ENCODE data around the gene SMCO4.

The SMCO4 gene

GRCh38 chr11:93563857-93564256 lies 20.7 kb upstream of the SMCO4 start:
- no peak overlapping the region for H3K18ac ChIP-seq (ENCODE audit: low read length)
- no peaks in the 10 kb centered on the region for H3K79me1 ChIP-seq (ENCODE audit: low read length)
- no peak overlapping the region for H3K9ac ChIP-seq (ENCODE audit: low read length)
- no peak overlapping the region for H2AFZ ChIP-seq (ENCODE audit: insufficient read depth, low read length, poor library complexity)
- H3K79me2 ChIP-seq (ENCODE audit: control insufficient read depth, insufficient read depth, low read length, poor library complexity): no peaks in the 10 kb centered on the region
- H3K4me2 ChIP-seq (ENCODE audit: low read length): no peak overlapping the region
- no peak overlapping the region for H4K12ac ChIP-seq (ENCODE audit: low read depth, low read length)
- no peak overlapping the region for H3K4me3 ChIP-seq (ENCODE audit: low read depth, low read length)
- H2BK5ac ChIP-seq (ENCODE audit: low read depth, low read length, poor library complexity): no peak overlapping the region
- H2BK12ac ChIP-seq (ENCODE audit: low read length): no peak overlapping the region
- no peak overlapping the region for H4K91ac ChIP-seq (ENCODE audit: low read depth, low read length)
- H2BK120ac ChIP-seq (ENCODE audit: insufficient read depth, low read length, poor library complexity): no peak overlapping the region
- H3K4me1 ChIP-seq (ENCODE audit: control insufficient read depth in 1 of 2, insufficient read depth in 2 of 2, low read length in 2 of 2): no peaks in the 10 kb centered on the region
- no peak overlapping the region for H3K27ac ChIP-seq (ENCODE audit: low read depth, low read length)
- no peaks in the 10 kb centered on the region for H3K9me3 ChIP-seq (ENCODE audit: insufficient read depth, low read depth, low read length)
- H3K36me3 ChIP-seq (ENCODE audit: control insufficient read depth in 1 of 2, insufficient read depth in 2 of 2, low read length in 2 of 2): no peaks in the 10 kb centered on the region
- H3K4ac ChIP-seq (ENCODE audit: low read depth, low read length): no peak overlapping the region
- no peak for DNase-seq
- no peaks in the 10 kb centered on the region for H3K27me3 ChIP-seq (ENCODE audit: insufficient read depth, low read length)
- H3K14ac ChIP-seq (ENCODE audit: low read length): no peak overlapping the region
- no peak overlapping the region for H4K8ac ChIP-seq (ENCODE audit: low read depth, low read length)
- H3K23ac ChIP-seq (ENCODE audit: low read length): no peak overlapping the region
- H2AK5ac ChIP-seq (ENCODE audit: low read length): no peak overlapping the region

GRCh38 chr11:93560199-93560932 lies 17.2 kb upstream of the SMCO4 start:
- no peak overlapping the region for H2BK120ac ChIP-seq (ENCODE audit: insufficient read depth, low read length, poor library complexity)
- no peak overlapping the region for H4K12ac ChIP-seq (ENCODE audit: low read depth, low read length)
- H3K27ac ChIP-seq (ENCODE audit: low read depth, low read length): no peak overlapping the region
- H3K79me1 ChIP-seq (ENCODE audit: low read length): no peaks in the 10 kb centered on the region
- H2AFZ ChIP-seq (ENCODE audit: insufficient read depth, low read length, poor library complexity): no peak overlapping the region
- H2BK5ac ChIP-seq (ENCODE audit: low read depth, low read length, poor library complexity): no peak overlapping the region
- no peak overlapping the region for H3K18ac ChIP-seq (ENCODE audit: low read length)
- H2AK5ac ChIP-seq (ENCODE audit: low read length): no peak overlapping the region
- no peaks in the 10 kb centered on the region for H3K27me3 ChIP-seq (ENCODE audit: insufficient read depth, low read length)
- H3K14ac ChIP-seq (ENCODE audit: low read length): no peak overlapping the region
- H3K4ac ChIP-seq (ENCODE audit: low read depth, low read length): no peak overlapping the region
- no peak overlapping the region for H3K23ac ChIP-seq (ENCODE audit: low read length)
- no CpG with 5 or more reads among the region's 3 CpGs for WGBS (ENCODE audit: extremely low coverage, insufficient coverage, insufficient read length)
- no peak overlapping the region for H4K8ac ChIP-seq (ENCODE audit: low read depth, low read length)
- no peaks in the 10 kb centered on the region for H3K79me2 ChIP-seq (ENCODE audit: control insufficient read depth, insufficient read depth, low read length, poor library complexity)
- H3K4me2 ChIP-seq (ENCODE audit: low read length): no peak overlapping the region
- H3K9ac ChIP-seq (ENCODE audit: low read length): no peak overlapping the region
- H3K9me3 ChIP-seq (ENCODE audit: insufficient read depth, low read depth, low read length): no peaks in the 10 kb centered on the region
- H3K4me3 ChIP-seq (ENCODE audit: low read depth, low read length): no peak overlapping the region
- H3K36me3 ChIP-seq (ENCODE audit: control insufficient read depth in 1 of 2, insufficient read depth in 2 of 2, low read length in 2 of 2): no peaks in the 10 kb centered on the region
- H4K91ac ChIP-seq (ENCODE audit: low read depth, low read length): no peak overlapping the region
- DNase-seq: no peak
- no peak overlapping the region for H2BK12ac ChIP-seq (ENCODE audit: low read length)
- H3K4me1 ChIP-seq (ENCODE audit: control insufficient read depth in 1 of 2, insufficient read depth in 2 of 2, low read length in 2 of 2): no peaks in the 10 kb centered on the region

GRCh38 chr11:93559681-93560080 lies 16.5 kb upstream of the SMCO4 start:
- no peak overlapping the region for H2AFZ ChIP-seq (ENCODE audit: insufficient read depth, low read length, poor library complexity)

GRCh38 chr11:93552874-93553273 lies 9.7 kb upstream of the SMCO4 start:
- H4K91ac ChIP-seq (ENCODE audit: low read depth, low read length): no peak overlapping the region
- no peak overlapping the region for H4K8ac ChIP-seq (ENCODE audit: low read depth, low read length)
- H3K4me1 ChIP-seq (ENCODE audit: control insufficient read depth in 1 of 2, insufficient read depth in 2 of 2, low read length in 2 of 2): no peaks in the 10 kb centered on the region
- H4K12ac ChIP-seq (ENCODE audit: low read depth, low read length): no peak overlapping the region
- no peak overlapping the region for H3K27ac ChIP-seq (ENCODE audit: low read depth, low read length)
- WGBS (ENCODE audit: extremely low coverage, insufficient coverage, insufficient read length): no CpG with 5 or more reads among the region's 1 CpG
- H3K36me3 ChIP-seq (ENCODE audit: control insufficient read depth in 1 of 2, insufficient read depth in 2 of 2, low read length in 2 of 2): no peaks in the 10 kb centered on the region
- DNase-seq: no peak
- H3K18ac ChIP-seq (ENCODE audit: low read length): no peak overlapping the region
- no peak overlapping the region for H2AK5ac ChIP-seq (ENCODE audit: low read length)
- no peak overlapping the region for H2BK5ac ChIP-seq (ENCODE audit: low read depth, low read length, poor library complexity)
- no peak overlapping the region for H3K4me3 ChIP-seq (ENCODE audit: low read depth, low read length)
- no peaks in the 10 kb centered on the region for H3K9me3 ChIP-seq (ENCODE audit: insufficient read depth, low read depth, low read length)
- no peaks in the 10 kb centered on the region for H3K79me1 ChIP-seq (ENCODE audit: low read length)
- no peak overlapping the region for H3K23ac ChIP-seq (ENCODE audit: low read length)
- H2BK12ac ChIP-seq (ENCODE audit: low read length): no peak overlapping the region
- no peak overlapping the region for H3K4ac ChIP-seq (ENCODE audit: low read depth, low read length)
- H3K9ac ChIP-seq (ENCODE audit: low read length): no peak overlapping the region
- no peak overlapping the region for H3K14ac ChIP-seq (ENCODE audit: low read length)
- H3K4me2 ChIP-seq (ENCODE audit: low read length): no peak overlapping the region
- no peak overlapping the region for H2BK120ac ChIP-seq (ENCODE audit: insufficient read depth, low read length, poor library complexity)
- no peak overlapping the region for H2AFZ ChIP-seq (ENCODE audit: insufficient read depth, low read length, poor library complexity)
- H3K27me3 ChIP-seq (ENCODE audit: insufficient read depth, low read length): no peaks in the 10 kb centered on the region
- H3K79me2 ChIP-seq (ENCODE audit: control insufficient read depth, insufficient read depth, low read length, poor library complexity): no peaks in the 10 kb centered on the region

More at GRCh38 chr11:93559681-93560080, 16.5 kb upstream of the SMCO4 start:
- Histone ChIP-seq H2AK5ac (ENCODE audit: low read length) (no peak overlapping the region), H3K27me3 (ENCODE audit: insufficient read depth, low read length) (no peaks in the 10 kb centered on the region), H3K4me2 (ENCODE audit: low read length) (no peak overlapping the region), H3K14ac (ENCODE audit: low read length) (no peak overlapping the region), H3K18ac (ENCODE audit: low read length) (no peak overlapping the region), H3K4me1 (ENCODE audit: control insufficient read depth in 1 of 2, insufficient read depth in 2 of 2, low read length in 2 of 2) (no peaks in the 10 kb centered on the region), H4K8ac (ENCODE audit: low read depth, low read length) (no peak overlapping the region), H3K4me3 (ENCODE audit: low read depth, low read length) (no peak overlapping the region), H3K9me3 (ENCODE audit: insufficient read depth, low read depth, low read length) (no peaks in the 10 kb centered on the region), H3K36me3 (ENCODE audit: control insufficient read depth in 1 of 2, insufficient read depth in 2 of 2, low read length in 2 of 2) (no peaks in the 10 kb centered on the region), H3K4ac (ENCODE audit: low read depth, low read length) (no peak overlapping the region), H2BK120ac (ENCODE audit: insufficient read depth, low read length, poor library complexity) (no peak overlapping the region), H3K79me1 (ENCODE audit: low read length) (no peaks in the 10 kb centered on the region), H3K27ac (ENCODE audit: low read depth, low read length) (no peak overlapping the region), H3K23ac (ENCODE audit: low read length) (no peak overlapping the region), H2BK12ac (ENCODE audit: low read length) (no peak overlapping the region), H3K79me2 (ENCODE audit: control insufficient read depth, insufficient read depth, low read length, poor library complexity) (no peaks in the 10 kb centered on the region), H3K9ac (ENCODE audit: low read length) (no peak overlapping the region), H4K91ac (ENCODE audit: low read depth, low read length) (no peak overlapping the region), H4K12ac (ENCODE audit: low read depth, low read length) (no peak overlapping the region), H2BK5ac (ENCODE audit: low read depth, low read length, poor library complexity) (no peak overlapping the region)
- no CpG with 5 or more reads among the region's 3 CpGs for WGBS (ENCODE audit: extremely low coverage, insufficient coverage, insufficient read length)
- no peak for DNase-seq

Data from trophoblast cell (in vitro differentiated cells and primary cell).